ENCODE data around the gene SIX2.

The SIX2 gene

GRCh38 chr2:45000921-45001868 lies 8.1 kb downstream of the SIX2 start:
- DNase-seq: no peak

GRCh38 chr2:45000341-45000901 lies 8.8 kb downstream of the SIX2 start:
- no peak for DNase-seq

GRCh38 chr2:44999540-44999939 lies 9.7 kb downstream of the SIX2 start:
- DNase-seq: no peak

GRCh38 chr2:44997963-44998362 lies 11.3 kb downstream of the SIX2 start:
- no peak for DNase-seq

GRCh38 chr2:44996356-44996755 lies 12.9 kb downstream of the SIX2 start:
- no peak for DNase-seq

- DNase-seq: no peak
These were observed 14.9 kb downstream of the SIX2 start for GRCh38 chr2:44994377-44994776.

- DNase-seq: no peak
These were observed 20.1 kb downstream of the SIX2 start for GRCh38 chr2:44989176-44989575.

- DNase-seq: peak; percentile 21
These were observed 25.2 kb downstream of the SIX2 start for GRCh38 chr2:44983836-44984604.

- DNase-seq: peak; percentile 87
These were observed 27.5 kb downstream of the SIX2 start for GRCh38 chr2:44981714-44982108.

- peak; percentile 12 for DNase-seq
These were observed 28.2 kb downstream of the SIX2 start for GRCh38 chr2:44980751-44981713.

GRCh38 chr2:44979581-44979980 lies 29.7 kb downstream of the SIX2 start:
- DNase-seq: peak; percentile 51

GRCh38 chr2:44975571-44976450 lies 33.4 kb downstream of the SIX2 start:
- DNase-seq: peak; percentile 44

GRCh38 chr2:44974064-44974715 lies 35.1 kb downstream of the SIX2 start:
- DNase-seq: peak; percentile 39

GRCh38 chr2:44972771-44973535 lies 36.3 kb downstream of the SIX2 start:
- DNase-seq: peak; percentile 45

- DNase-seq: peak; percentile 53
These were observed 38.3 kb downstream of the SIX2 start for GRCh38 chr2:44970846-44971450.

- peak; percentile 12 for DNase-seq
These were observed 39.3 kb downstream of the SIX2 start for GRCh38 chr2:44969936-44970335.

GRCh38 chr2:44967727-44968432 lies 41.4 kb downstream of the SIX2 start:
- peak; percentile 41 for DNase-seq

GRCh38 chr2:44967056-44967455 lies 42.2 kb downstream of the SIX2 start:
- DNase-seq: no peak

GRCh38 chr2:44965684-44966083 lies 43.6 kb downstream of the SIX2 start:
- no peak for DNase-seq

Data from activated effector memory CD4-positive, alpha-beta T cell treated with anti-CD3 and anti-CD28 coated beads, Interleukin-2, amount 50 U/mL, for 16 hours (primary cell).